MM.1S (cell line): ENCODE results near the gene PADI6.

Source experiments
- DNase-seq: peaks from one replicate; pipeline ENCODE4 v3.0.0-alpha.2; 2015
- H2AFZ ChIP-seq: fragments of 300-600 bp; sonication (generic); 2 replicates; pipeline ENCODE4 v1.6.0; 2016; ENCODE audit warnings: antibody characterized with exemption, low read length
- H3F3A ChIP-seq: fragments of 300-600 bp; sonication (generic); 2 replicates; pipeline ENCODE4 v1.6.1; 2016; ENCODE audit warnings: mild to moderate bottlenecking, antibody characterized with exemption, low read length, moderate library complexity, mixed read lengths; ENCODE audit not compliant: insufficient read depth
- H3K27ac ChIP-seq: fragments of 300-600 bp; sonication (generic); 2 replicates; pipeline ENCODE4 v1.5.1; 2016; ENCODE audit warnings: mild to moderate bottlenecking, low read length
- H3K27me3 ChIP-seq: fragments of 300-600 bp; sonication (generic); replicated peaks from 2 replicates; pipeline ENCODE4 v1.6.0; 2016; ENCODE audit warnings: low read length; ENCODE audit not compliant: insufficient read depth
- H3K36me3 ChIP-seq: fragments of 300-600 bp; sonication (generic); replicated peaks from 2 replicates; pipeline ENCODE4 v1.6.1; 2016; ENCODE audit warnings: mild to moderate bottlenecking, low read length, mixed read lengths; ENCODE audit not compliant: insufficient read depth
- H3K4me1 ChIP-seq: fragments of 300-600 bp; sonication (generic); 2 replicates; pipeline ENCODE4 v1.6.1; 2016; ENCODE audit warnings: low read length, mixed read lengths
- H3K4me2 ChIP-seq: fragments of 300-600 bp; sonication (generic); 2 replicates; pipeline ENCODE4 v1.6.0; 2016; ENCODE audit warnings: low read depth, low read length
- H3K4me3 ChIP-seq: fragments of 300-600 bp; sonication (generic); 2 replicates; pipeline ENCODE4 v1.5.1; 2016; ENCODE audit warnings: low read length, mixed read lengths
- H3K79me2 ChIP-seq: fragments of 300-600 bp; sonication (generic); 2 replicates; pipeline ENCODE4 v1.6.1; 2016; ENCODE audit warnings: mixed run types, low read length, mixed read lengths
- H3K9ac ChIP-seq: fragments of 300-600 bp; sonication (generic); 2 replicates; pipeline ENCODE4 v1.6.1; 2016; ENCODE audit warnings: low read length, mixed read lengths
- H3K9me2 ChIP-seq: fragments of 300-600 bp; sonication (generic); replicated peaks from 2 replicates; pipeline ENCODE4 v1.6.1; 2016; ENCODE audit warnings: mild to moderate bottlenecking, low read length, mixed read lengths; ENCODE audit not compliant: insufficient read depth
- H3K9me3 ChIP-seq: fragments of 300-600 bp; sonication (generic); replicated peaks from 2 replicates; pipeline ENCODE4 v1.6.1; 2016; ENCODE audit warnings: mild to moderate bottlenecking, low read length, mixed read lengths; ENCODE audit not compliant: insufficient read depth
- H4K20me1 ChIP-seq: fragments of 300-600 bp; sonication (generic); 2 replicates; pipeline ENCODE4 v1.6.1; 2016; ENCODE audit warnings: mild to moderate bottlenecking, low read length, moderate library complexity, mixed read lengths; ENCODE audit not compliant: insufficient read depth
- EZH2 ChIP-seq: fragments of 300-600 bp; sonication (generic); optimal IDR thresholded peaks from 2 replicates; pipeline ENCODE3; 2017; ENCODE audit warnings: low read depth, mild to moderate bottlenecking, antibody characterized with exemption, low read length, mixed read lengths
- EZH2phosphoT487 ChIP-seq: fragments of 300-600 bp; sonication (generic); IDR thresholded peaks from 2 replicates; pipeline ENCODE4 v1.6.1; 2018; ENCODE audit warnings: antibody characterized with exemption, low read length
- TF ChIP-seq, protein P1 (sequence below): fragments of 300-600 bp; sonication (generic); IDR thresholded peaks from 2 replicates; pipeline ENCODE4 v1.5.1; 2016; ENCODE audit warnings: antibody characterized with exemption, low read length, mixed read lengths

PADI6 gene

DNA sequence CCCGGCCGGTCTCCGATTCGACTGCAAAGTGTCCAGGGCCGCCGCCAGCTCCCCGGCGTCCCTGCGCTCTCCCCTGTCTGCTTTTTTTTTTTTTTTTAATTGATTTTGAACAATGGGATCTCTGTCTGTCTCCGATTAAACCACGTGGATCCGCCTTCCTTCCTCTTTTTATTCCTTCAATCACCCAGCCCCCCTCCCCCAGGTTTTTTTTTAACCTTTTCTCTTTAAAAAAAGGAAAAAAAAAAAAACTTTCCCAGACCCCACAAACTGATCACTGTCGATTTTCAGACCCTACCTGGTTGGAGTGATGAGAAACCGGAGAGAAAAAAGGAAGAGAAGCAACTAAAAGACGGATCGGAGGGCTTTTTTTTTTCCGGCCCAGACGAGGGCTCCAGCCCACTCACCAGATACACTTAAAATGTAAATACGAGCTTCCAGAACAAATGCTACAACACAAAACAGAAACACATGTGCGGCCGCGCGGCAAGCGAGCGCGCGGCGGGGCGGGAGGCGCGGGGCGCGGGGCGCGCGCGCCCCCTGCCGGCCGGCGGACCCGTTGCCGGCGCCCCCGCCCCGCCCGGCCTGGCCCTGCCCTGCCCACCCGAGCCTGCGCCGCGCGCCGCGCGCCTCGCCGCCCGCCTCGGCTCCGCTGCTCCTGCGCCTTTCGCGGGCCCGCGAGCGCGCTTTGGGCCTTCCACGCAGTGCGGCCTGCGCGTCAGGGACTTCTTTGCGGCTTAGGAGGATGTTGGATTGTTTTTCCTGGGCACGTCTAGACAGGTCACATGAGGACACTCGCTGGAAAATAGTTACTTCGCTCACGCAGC, 67.5 kb downstream of the PADI6 start, which contains the start of gene RCC2:
Gene RCC2, minus strand, starts transcription at position 428 of the 824 bp plus-strand sequence. CDS start 1,163 bp downstream, outside the sequence.
- Histone ChIP-seq H3K27ac (peak within 1 kb of the TSS; percentile 79), H3K9me3 (no peaks in the 10 kb centered on the region), H3K4me3 (peak within 1 kb of the TSS; percentile 84), H2AFZ (peak within 1 kb of the TSS; percentile 59), H3K4me2 (peak within 1 kb of the TSS; percentile 78), H3K36me3 (no peaks in the 10 kb centered on the region; the same call in 1 of the 2 replicates), H3K4me1 (peaks cover 28% of the 10 kb centered on the region), H3K9ac (peak within 1 kb of the TSS; percentile 85), H4K20me1 (peaks cover 22% of the 10 kb centered on the region), H3K27me3 (no peaks in the 10 kb centered on the region), H3F3A (peaks cover 30% of the 10 kb centered on the region), H3K9me2 (no peaks in the 10 kb centered on the region), H3K79me2 (peaks cover 40% of the 10 kb centered on the region)
- peak; percentile 85 for DNase-seq
- no peak for TF ChIP-seq EZH2
- TF ChIP-seq, protein P1, sequence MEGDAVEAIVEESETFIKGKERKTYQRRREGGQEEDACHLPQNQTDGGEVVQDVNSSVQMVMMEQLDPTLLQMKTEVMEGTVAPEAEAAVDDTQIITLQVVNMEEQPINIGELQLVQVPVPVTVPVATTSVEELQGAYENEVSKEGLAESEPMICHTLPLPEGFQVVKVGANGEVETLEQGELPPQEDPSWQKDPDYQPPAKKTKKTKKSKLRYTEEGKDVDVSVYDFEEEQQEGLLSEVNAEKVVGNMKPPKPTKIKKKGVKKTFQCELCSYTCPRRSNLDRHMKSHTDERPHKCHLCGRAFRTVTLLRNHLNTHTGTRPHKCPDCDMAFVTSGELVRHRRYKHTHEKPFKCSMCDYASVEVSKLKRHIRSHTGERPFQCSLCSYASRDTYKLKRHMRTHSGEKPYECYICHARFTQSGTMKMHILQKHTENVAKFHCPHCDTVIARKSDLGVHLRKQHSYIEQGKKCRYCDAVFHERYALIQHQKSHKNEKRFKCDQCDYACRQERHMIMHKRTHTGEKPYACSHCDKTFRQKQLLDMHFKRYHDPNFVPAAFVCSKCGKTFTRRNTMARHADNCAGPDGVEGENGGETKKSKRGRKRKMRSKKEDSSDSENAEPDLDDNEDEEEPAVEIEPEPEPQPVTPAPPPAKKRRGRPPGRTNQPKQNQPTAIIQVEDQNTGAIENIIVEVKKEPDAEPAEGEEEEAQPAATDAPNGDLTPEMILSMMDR, result no peak
- TF ChIP-seq EZH2phosphoT487, result no peak

DNA sequence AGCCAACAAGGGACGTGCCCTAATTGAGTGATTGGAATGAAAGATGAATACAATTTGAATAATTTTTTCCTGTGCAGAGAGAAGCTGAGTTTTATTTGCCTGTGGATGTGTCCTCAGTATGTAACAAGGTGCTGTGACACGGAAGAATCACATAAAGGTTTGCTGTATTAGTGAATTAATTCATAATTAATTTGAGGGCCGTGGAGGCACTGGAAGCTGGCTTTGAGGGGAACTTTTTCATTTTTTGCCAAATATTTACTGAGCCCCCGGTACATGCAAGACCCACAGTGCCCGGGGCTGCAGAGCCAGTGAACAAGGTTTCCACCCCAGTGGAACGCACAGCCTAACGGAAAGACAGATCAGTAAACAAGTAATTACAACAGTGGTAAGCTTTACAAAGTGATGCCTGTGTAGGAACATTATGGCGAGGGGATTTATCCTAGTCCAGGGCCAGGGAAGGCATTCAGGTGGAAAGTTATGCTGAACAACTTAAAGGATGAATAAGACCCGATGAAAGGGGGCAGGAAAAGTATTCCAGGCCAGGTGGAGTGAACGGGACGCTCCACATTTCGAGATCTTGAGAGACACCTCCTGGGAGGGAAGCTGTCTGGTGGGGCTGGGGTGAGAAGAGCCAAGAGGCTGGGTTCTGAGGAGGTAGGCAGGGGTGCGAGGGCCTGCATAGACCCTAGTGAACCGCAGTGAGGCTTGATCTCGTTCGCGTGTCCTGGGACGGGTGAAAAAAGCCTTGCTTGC, 68.3 kb downstream of the PADI6 start:
- no peaks in the 10 kb centered on the region for H3K9me3 ChIP-seq
- no peak for DNase-seq
- peak overlapping the region; percentile 57 for H3K4me3 ChIP-seq
- peaks cover 28% of the 10 kb centered on the region for H3K4me1 ChIP-seq
- no peaks in the 10 kb centered on the region for H3K36me3 ChIP-seq
- peak overlapping the region; percentile 32 for H3K9ac ChIP-seq
- peak overlapping the region; percentile 75 for H3K4me2 ChIP-seq
- peaks cover 32% of the 10 kb centered on the region for H3K79me2 ChIP-seq
- no peak overlapping the region for H3K27ac ChIP-seq
- H3K27me3 ChIP-seq, result no peaks in the 10 kb centered on the region
- peaks cover 14% of the 10 kb centered on the region for H4K20me1 ChIP-seq
- no peaks in the 10 kb centered on the region for H3K9me2 ChIP-seq
- TF ChIP-seq, protein P1, result no peak
- TF ChIP-seq EZH2 (no peak), EZH2phosphoT487 (no peak)
- H2AFZ ChIP-seq, result peak overlapping the region; percentile 59
- peaks cover 30% of the 10 kb centered on the region for H3F3A ChIP-seq

DNA sequence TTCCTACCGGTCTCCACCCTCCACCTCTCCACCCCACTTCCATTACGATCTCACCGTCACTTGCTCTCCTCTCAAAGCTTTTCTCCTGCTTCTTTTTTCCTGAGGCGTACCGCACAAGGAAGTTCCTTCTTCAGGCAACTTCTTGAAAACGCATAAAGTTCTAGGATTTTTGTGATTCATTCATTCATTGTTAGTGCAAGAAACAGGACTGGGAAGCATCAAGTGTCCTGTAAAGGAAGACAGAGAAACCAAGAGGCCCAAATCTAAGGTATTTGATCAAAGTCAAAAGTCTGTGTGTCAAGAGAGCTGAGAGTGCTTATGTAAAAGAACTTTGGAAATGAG, 68.8 kb downstream of the PADI6 start:
- H3K27me3 ChIP-seq, result no peaks in the 10 kb centered on the region
- H3K9me2 ChIP-seq, result no peaks in the 10 kb centered on the region
- no peak for TF ChIP-seq EZH2phosphoT487
- TF ChIP-seq, protein P1, result no peak
- no peak for TF ChIP-seq EZH2
- peaks cover 30% of the 10 kb centered on the region for H3F3A ChIP-seq
- H3K9me3 ChIP-seq, result no peaks in the 10 kb centered on the region
- peaks cover 27% of the 10 kb centered on the region for H3K79me2 ChIP-seq
- H3K36me3 ChIP-seq, result no peaks in the 10 kb centered on the region
- peak overlapping the region; percentile 42; the same call in 1 of the 2 replicates for H3K4me2 ChIP-seq
- H4K20me1 ChIP-seq, result peaks cover 12% of the 10 kb centered on the region; the same call in 1 of the 2 replicates
- peaks cover 28% of the 10 kb centered on the region for H3K4me1 ChIP-seq
- H3K4me3 ChIP-seq, result no peak overlapping the region
- no peak overlapping the region for H3K9ac ChIP-seq
- peak overlapping the region; percentile 61; the same call in 1 of the 2 replicates for H3K27ac ChIP-seq
- DNase-seq, result no peak
- no peak overlapping the region for H2AFZ ChIP-seq
